ENCODE measurements around the gene C1QTNF7.

DNA sequence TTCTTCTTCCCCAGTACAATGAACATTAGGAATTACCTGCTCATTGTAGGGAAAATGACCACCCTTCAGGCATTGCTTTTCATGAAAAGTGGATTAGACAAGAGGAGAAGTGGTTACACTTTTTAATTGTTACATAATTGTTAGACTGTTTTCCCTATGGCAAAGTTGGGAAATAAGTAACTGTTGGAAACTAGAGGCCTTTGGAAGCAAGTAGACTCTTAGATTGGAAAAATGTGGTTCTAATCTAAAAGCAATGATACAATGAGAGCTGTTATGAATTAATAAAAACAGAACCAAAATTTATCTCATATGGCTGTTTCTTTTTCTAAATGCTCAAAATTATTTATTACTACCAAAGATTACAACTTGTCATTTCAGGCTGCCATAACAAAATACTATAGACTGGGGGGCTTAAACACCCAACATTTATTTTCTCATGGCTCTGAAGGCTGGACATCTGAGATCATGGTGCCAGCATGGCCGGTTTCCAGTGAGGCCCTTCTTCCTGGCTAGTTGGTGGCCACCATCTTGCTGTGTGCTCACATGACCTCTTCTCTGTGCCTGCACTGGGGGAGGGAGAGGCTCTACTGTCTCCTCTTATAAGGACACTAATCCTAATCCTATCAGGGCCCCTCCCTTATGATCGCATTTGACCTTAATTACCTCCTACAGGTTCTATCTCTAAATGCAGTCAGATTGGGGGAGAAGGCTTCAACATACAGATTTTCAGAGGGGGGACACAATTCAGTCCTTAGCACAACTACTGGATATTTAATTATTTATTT is 54.3 kb downstream of the C1QTNF7 start:
- TF ChIP-seq, protein P1, sequence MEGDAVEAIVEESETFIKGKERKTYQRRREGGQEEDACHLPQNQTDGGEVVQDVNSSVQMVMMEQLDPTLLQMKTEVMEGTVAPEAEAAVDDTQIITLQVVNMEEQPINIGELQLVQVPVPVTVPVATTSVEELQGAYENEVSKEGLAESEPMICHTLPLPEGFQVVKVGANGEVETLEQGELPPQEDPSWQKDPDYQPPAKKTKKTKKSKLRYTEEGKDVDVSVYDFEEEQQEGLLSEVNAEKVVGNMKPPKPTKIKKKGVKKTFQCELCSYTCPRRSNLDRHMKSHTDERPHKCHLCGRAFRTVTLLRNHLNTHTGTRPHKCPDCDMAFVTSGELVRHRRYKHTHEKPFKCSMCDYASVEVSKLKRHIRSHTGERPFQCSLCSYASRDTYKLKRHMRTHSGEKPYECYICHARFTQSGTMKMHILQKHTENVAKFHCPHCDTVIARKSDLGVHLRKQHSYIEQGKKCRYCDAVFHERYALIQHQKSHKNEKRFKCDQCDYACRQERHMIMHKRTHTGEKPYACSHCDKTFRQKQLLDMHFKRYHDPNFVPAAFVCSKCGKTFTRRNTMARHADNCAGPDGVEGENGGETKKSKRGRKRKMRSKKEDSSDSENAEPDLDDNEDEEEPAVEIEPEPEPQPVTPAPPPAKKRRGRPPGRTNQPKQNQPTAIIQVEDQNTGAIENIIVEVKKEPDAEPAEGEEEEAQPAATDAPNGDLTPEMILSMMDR (conservative IDR thresholded peaks at IDR 0.05; ENCODE audit: low read depth, low read length) = no peak
- TF ChIP-seq EZH2 (IDR thresholded peaks at IDR 0.05; ENCODE audit: low read length, unreplicated experiment) (no peak), EZH2phosphoT487 (IDR thresholded peaks at IDR 0.05; ENCODE audit: borderline replicate concordance, low read length) (no peak)

Measured in PC-3 (cell line).